Left colon (tissue), 2 donors: Measurements from ENCODE around the gene SLC20A1. TPM values are rescaled to one million over a fixed set of nuclear protein-coding genes. Genes with fewer than 3 reads are reported as not detected.

Experiments used
- ATAC-seq: fragments of 200-7000 bp; cut with Tn5 transposase; one replicate; pipeline ENCODE4 v1.9.1; 2020; ENCODE audit warnings: mild to moderate bottlenecking, moderate library complexity
- DNase-seq, 2 donors: peaks; one replicate each; pipeline ENCODE4 v3.0.0-alpha.2; 2020
- intact Hi-C, 2 donors: fragments of 100-400 bp; cut with DNase I in 1 of 2; cut with micrococcal nuclease in 1 of 2; formaldehyde crosslinking; loops; one replicate each; pipeline versions ENCODE4 v1.11.2 to v1.14.0; 2022; cut with DNase I, micrococcal nuclease
- total RNA-seq, 2 donors: library from RNA; stranded (reverse); fragmentation: NEBNext Ultra II Directional; extraction: Animal tissue kit (Norgen Biotek cat#: 25700); gene quantifications; one replicate each; pipeline ENCODE4 v1.2.1, GENCODE V29; 2021
- donor health status: DM: no; HTN: no; CAD: no.
- donor health status: DM: yes; HTN: yes; CAD: no.

SLC20A1 gene
- total RNA-seq, 2 donors from 2014 or later, result 61.6 to 128 TPM

DNA sequence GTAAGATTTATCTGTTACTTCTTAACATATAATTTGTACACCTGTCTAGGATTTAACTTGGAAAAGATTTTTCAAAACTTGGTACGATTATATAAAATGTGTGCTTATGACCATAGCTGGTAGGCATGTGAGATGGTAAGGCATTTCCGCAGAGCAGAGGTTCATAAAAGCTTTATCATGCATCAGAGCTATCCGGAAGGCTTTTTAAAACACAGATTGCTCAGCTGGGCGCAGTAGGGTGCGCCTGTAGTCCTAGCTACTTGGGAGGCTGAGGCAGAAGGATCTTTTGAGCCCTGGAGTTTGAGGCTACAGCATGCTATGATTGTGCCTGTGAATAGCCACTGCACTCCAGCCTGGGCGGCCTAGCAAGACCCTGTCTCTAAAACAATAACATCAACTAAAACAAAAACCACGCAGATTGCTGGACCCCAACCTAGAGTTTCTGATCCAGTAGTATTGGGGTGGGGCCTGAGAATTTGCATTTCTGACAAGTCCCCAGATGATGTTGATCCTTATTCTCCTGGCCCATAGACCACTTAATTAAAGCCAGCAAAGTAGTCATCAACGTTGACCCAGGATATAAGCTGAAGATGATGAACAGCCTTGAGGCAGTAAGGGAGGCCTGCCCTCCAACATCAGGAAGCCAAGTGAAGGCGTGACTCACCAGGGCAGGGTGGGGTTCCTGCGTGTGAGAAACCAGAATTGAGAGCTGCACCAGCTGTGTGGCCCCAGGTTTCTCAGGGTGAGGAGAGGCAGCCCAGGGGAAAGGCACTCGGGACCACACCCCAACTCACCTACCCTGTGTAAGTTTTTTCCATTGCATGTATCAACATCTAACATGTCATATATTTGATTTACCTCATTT, 21.6 kb upstream of the SLC20A1 start:
- intact Hi-C loops, result loop anchor here in 1 of 2 donors (10.0 kb wide), 1 partner anchor 101 kb away; the partner anchor contains the start of gene NT5DC4
- DNase-seq, result peak; percentile 51 to 81
- peak; percentile 91 for ATAC-seq

DNA sequence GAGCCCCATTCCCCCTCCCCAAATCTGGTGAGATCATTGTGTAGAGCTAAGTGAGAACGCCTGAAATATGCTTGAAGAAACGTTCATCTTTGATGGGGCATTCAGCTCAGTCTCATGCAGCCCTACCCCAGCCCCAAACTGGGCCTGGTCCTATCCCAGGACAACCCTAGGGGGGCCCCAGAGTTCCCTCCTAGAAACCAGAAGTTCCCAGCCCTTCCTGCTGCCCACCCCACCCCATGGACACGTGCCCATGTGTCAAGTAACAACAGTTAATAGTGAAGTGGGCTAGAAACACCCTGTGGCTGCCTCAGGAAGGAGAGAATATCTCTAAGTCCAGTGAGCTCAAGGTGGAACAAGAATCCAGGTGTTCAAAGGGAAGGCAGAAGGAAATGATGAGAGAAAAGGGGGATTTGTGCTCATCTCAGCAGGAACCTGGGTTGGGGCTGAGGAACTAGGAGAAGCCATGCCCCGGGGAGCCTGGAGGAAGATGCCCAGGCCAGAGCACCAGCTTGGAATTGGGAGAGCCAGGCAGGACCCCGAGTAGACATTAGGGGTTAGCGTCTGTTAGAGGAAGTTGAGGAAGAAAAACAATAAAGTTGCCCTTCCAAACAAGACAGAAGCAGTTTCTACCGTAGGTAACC, 20.1 kb upstream of the SLC20A1 start:
- no peak for ATAC-seq
- intact Hi-C loops, result loop anchor here (5.0 to 10.0 kb wide), 2 partner anchors 99 to 102 kb away; partner anchors contain the start of gene NT5DC4 (in 1 of the 2)
- DNase-seq, result no peak

DNA sequence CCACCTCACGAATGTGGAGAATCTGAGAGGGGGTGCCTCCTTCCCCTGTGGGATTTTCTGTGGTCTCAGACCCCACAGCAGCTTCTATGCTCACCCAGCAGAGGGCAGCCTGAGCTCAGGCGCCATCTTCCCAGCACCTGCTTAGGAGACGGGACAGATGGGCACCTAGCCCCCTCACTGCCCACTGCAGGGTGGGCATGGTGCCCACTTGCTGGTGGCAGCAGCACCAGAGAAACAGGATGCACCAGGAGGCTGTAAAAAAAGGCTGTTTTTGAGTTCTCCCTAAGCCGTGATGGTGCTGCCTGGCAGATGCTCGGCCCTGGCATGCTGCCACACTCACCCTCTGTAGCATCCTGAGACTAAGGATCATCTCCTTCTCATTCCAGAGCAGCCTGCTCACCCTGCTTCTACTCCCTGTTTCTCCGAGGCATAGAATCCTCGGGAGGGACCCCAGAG, 19.1 kb upstream of the SLC20A1 start:
- DNase-seq, result peak in 1 of 2 donors; percentile 59
- peak; percentile 63 for ATAC-seq
- intact Hi-C loops, result loop anchor here (5.0 to 10.0 kb wide), 2 partner anchors 98 to 101 kb away; partner anchors contain the start of gene NT5DC4 (in 1 of the 2)

DNA sequence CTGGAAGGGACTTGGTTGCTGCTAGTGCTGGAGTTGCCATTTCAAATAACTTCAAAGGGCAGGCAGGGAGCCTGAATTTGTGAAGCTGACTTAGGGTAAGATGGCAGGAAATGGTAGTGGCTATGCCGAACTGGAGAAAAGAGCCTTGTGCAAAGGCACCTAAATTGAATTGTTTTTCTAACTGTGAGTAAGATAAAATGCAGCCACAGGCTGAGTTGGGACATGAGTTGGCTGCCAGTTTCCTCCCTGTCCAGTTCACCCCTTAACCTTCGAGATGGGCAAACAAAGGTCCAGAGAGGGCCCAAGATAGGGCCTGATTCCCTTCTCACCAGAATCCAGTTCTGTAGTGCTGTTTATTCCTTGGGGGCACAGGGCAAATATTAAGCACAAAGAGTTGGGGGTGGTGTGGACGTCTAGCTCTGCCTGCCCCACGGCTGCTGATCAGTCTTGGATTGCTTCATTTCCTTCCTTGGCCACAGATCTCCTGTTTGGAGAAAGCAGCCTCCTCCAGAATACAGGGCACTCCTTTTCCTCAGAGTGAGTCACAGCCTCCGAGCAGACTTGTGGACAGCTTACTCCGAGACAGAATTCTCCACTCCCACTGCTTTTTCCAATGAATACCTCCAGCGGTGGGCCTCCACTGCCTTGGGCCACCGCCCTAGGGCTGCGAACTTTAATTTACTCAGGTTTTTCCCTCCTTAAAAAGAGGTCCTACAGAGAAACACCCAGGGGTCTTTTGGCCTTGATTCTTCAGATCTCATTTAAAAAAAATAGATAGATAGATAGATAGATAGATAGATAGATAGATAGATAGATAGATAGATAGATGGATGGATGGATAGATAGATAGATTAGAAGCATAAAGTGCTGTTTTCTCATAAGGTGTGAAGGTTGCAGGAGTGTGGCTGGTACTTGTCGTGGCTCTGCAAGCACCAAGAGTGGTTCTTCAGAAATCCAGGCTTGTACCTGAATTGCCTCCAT, 18.4 kb upstream of the SLC20A1 start:
- DNase-seq (no peak), ATAC-seq (peak; percentile 25)
- intact Hi-C loops, result loop anchor here (5.0 to 10.0 kb wide), 2 partner anchors 97 to 100 kb away; partner anchors contain the start of gene NT5DC4 (in 1 of the 2)

DNA sequence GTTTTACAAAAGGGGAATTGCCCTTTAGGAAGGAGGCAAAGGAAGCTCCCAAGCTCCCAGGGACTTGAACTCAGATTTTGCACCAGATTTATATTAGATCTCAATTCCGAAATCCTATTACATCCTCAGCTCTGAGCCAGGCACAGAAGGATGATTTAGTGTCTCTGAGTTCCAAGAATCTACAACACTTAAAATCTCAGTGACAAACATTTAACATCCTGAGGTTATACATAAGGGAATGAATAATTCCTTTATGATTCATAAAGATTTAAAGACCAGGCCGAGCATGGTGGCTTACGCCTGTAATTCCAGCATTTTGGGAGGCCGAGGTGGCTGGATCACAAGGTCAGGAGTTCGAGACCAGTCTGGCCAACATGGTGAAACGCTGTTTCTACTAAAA, 16.5 kb upstream of the SLC20A1 start:
- intact Hi-C loops, result loop anchor here (5.0 to 10.0 kb wide), 2 partner anchors 96 to 98 kb away; partner anchors contain the start of gene NT5DC4 (in 1 of the 2)
- ATAC-seq (no peak), DNase-seq (no peak)

DNA sequence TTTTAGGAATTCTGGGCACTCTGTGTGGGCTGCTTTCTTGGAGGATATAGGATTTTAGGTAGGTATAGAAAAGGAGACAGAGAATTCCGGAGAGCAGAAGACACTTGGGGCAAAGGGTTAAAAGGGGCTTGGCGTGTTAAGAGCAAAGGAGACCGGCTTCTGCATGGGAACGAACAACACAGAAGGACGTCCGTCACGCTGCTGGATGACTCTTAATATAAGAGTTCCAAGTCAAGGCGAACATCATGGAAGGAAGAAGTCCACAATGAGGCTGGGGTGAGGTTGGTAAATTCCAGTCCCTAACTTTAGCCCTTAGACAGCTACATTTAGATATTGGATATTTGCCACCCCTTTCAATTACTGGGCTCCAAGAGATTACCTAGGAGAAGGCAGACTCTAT, 15.9 kb upstream of the SLC20A1 start:
- intact Hi-C loops, result loop anchor here (5.0 to 10.0 kb wide), 2 partner anchors 95 to 97 kb away; partner anchors contain the start of gene NT5DC4 (in 1 of the 2)
- no peak for ATAC-seq
- DNase-seq, result no peak

DNA sequence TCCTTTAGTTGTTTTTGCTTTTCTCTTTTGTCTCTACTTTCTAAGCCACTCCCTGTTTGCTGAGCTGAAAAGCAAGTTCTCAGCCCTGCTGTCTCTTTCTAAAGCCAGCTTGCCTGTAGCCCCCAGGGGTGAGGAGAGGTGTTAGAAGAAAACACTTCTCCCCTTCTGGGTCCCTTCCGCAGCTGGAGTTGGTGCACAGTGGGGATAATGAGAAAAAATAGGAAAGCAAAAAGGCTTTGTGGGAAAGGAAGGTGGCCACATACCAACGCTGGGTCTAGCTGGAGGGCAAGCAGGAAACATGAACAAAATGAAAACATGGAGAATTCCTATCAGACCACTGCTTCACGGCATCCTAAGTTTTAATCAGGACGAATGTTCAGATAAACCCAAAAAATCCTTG, 15.5 kb upstream of the SLC20A1 start:
- DNase-seq (no peak), ATAC-seq (no peak)
- intact Hi-C loops, result no loop called here

DNA sequence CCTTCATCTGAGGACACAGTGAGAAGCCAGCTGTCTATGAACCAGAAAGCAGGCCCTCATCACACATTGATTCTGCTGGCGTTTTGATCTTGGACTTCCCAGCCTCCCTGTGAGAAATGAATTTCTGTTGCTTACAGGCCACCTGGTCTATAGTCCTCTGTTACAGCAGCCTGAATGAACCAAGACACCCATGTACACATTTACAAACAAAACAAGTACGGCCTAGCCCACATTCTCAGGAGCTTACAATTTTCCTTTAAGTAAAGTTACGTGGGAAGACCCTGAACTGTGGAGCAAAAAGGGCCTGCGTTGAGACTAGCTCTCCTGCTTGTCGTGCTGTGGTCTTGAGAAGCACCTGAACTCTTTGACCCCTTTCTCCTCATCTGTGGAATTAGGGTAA, 12.0 kb upstream of the SLC20A1 start:
- DNase-seq (no peak), ATAC-seq (no peak)
- intact Hi-C loops, result no loop called here

DNA sequence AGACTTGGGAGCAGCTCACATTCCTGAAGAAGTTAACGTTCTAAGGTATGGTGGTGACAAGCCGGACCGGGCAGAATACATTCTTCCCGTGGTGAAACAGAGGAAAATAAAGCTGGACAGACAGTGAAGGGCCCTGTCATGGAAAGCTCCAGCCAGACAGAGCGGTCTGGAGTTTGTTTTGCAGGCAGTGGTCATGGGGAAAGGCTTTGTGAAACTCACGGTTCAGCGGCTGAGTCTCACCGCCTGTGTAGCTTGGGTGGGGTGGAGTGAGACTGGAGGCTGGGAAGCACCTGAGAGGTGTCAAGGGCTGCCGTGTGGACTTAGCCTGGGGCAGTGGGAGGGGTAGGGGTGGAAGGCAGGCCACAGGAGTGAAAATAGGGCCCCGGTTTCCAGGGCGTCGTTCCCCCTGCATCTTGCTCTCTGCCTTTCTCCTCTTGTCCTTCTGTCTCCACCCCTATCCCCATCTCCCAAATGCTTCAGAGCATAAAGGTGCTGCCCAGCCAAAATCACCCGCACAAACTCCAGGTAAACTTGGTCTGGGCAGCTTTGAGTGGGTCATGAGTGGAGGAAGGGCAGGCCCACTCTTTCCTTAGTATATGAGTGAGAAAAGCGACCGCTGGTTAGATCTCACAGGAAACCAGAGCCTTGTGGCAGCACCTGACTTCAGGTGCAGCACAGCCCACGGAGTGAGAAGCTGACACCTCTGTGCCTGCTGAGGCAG, 11.4 kb upstream of the SLC20A1 start:
- DNase-seq, result no peak
- intact Hi-C loops, result no loop called here
- ATAC-seq, result no peak

DNA sequence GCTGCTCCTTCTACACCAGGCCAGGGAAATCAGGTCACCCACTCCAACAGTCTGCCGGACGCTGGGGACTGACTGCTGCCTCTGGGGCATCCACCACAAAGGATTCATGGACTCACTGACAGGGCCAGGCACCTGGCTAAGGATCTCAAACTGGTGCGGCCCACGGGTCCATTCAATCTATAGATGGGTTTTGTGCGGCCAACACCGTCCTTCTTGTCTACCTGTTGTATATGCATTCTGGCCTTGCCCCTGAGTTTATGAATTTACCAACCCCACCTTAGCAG, 10.9 kb upstream of the SLC20A1 start:
- ATAC-seq (no peak), DNase-seq (no peak)
- intact Hi-C loops, result no loop called here

DNA sequence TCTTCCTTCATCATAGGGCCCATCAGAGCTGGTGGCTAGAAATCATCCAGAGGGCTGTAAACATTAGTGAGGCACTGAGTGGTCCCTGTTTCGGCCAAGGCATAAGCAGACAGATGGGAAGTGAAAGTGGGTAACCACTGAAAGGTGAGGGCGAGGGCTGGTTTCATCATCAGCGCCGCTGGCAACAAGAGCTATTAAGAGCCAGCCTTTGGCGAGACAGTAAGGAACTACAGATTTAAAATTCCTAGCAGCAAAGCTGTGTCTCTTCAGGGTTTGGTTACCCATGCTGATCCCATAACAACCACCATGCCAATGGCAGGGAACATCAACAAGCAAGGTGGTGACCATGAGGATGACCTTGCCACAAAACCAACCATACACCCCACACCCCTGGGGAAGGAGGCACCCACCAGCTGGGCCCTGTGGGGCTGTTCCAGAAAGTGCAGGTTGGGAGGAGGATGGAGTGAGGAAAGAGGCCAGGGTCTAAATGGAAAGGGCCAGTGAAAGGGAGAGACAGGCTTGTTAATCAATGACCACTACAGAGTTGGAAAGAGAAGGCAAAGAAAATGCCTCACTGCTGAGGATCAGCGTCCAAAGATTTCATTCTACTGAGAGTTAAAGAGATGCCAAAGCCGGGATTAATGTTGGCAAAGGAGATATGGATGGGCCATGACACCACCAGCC, 9.0 kb upstream of the SLC20A1 start:
- DNase-seq, result no peak
- intact Hi-C loops, result no loop called here
- peak; percentile 12 for ATAC-seq

DNA sequence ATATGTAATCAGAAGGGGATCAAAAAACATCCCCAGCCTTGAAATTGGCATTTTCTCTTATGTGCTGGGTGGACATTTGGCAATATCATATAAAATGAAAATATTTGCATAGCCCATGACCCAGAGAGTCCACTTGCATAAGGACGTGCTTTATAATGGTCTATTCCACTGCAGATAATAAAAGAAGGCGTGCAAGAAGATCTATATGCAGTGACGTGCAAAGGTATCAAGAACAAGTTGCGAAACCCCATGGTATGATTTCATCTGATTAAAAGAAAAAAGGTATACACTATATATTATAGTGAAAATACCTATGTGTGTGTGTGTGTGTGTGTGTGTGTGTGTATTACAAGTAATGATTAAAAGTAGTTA, 8.5 kb upstream of the SLC20A1 start:
- ATAC-seq (peak; percentile 80), DNase-seq (no peak)
- intact Hi-C loops, result no loop called here

DNA sequence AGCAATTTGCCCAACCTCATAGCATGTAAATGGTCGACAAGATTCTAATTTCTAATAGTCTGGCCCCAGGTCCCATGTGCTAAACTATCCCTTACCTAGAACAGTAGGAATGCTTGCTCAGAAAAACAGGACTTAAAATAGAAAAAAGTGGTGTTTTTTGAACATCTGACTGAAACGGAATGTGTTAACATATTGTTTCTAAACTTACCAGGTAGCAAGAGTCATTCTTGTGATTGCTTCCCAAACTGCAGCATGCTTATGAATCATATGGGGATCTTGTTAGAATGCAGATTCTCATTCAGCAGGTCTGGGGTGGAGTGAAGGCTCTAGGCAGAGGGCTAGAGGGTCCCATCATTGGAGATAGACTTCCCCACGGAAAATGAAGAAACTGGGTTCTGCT, 5.8 kb upstream of the SLC20A1 start:
- intact Hi-C loops, result no loop called here
- ATAC-seq, result no peak

DNA sequence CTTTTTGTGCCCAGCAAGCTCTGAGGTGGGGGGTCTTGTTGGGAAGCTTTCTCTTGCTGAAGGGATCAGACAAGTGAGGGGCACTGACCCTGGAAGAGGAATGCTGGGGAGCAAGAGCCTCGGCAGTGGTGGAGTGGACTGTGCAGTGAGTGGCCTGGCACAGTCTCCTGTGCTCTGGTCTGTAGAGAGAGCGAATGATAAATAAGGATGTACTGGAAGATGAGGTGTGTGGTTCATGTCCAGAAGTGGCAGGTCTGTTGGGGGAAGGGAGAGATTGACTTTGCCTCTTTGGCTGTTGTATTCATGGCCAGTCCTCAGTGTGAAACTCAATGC, 5.3 kb upstream of the SLC20A1 start:
- no peak for DNase-seq
- intact Hi-C loops, result no loop called here
- no peak for ATAC-seq

More for the DNA sequence above, 5.8 kb upstream of the SLC20A1 start:
- DNase-seq, result no peak

DNA sequence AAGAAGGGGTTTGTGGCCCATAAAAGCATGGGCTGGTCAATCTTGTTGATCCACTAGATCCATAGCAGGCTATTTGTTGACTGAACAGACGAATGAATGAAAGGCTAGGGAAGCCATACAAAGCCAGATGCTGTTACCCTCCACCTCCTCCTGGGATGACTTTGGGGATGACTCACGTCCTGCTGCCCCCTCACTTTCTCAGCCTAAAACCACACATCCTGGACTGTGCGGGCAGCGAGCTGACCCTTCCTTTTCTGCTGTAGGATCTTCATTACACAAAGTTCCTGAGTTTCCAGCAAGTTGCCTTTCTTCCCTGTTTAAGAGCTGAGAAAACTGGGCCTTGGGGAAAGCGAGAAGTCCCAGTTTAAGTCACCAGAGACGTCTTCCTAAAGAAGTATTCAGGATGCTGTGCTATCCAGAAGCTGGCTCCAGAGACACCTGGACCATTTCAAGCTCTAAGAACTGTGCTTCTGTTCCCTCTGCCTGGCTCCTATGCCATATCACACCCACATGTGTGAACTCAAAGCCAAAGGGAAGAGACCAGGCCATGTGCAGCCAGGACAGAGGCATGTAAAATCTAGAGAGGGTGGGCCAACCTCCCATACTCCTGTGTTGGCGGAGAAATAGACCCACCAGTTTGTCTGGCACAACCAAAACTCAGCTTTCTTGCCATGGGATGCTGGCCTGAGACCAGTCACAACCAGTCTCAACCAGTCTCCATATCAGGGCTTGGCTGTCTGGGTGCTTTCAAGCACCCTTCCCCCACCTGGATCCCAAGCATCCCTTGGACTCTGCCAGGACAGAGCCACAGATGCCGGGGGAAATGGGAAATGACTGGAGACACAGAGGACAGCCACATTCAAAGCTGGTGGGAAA, 4.7 kb upstream of the SLC20A1 start:
- intact Hi-C loops, result no loop called here
- no peak for ATAC-seq
- DNase-seq, result no peak

DNA sequence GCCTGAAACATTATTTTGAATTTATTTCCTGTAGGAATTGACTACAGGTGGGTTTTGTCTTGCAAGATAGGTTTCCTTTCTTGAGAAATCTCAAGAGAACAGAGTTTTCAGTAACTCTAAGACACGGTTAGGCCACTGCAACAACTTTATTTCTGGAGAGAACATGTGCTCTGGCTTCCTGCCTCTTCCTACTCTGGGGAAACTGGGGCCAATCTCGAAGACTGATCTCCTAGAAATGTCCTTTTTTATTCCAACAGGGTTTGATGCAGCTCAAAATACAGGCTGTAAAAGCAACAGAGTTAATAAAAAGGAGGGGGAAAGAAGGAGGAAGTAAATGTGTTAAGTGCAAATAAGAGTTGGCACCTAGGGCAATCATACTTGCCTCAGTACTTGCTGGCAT, 4.0 kb upstream of the SLC20A1 start:
- DNase-seq (no peak), ATAC-seq (no peak)
- intact Hi-C loops, result no loop called here

DNA sequence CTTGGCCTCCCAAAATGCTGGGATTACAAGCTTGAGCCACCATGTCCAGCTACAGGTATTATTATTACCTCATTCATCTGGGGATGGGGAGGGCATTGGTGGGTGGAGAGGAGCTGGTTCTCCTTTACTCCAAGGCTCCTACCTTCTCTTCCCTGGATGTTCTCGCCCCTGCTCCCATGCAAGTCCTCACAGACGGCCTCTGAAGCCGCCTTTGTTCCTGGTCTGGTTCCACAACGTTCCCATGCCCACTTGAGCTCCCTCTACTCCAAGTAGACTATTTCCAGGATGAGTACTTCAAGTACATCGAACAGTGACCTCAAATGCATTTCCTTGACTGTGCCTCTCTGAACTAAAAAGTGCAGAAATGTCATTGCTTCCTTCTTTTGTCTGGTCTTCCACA, 3.2 kb upstream of the SLC20A1 start:
- no peak for ATAC-seq
- DNase-seq, result no peak
- intact Hi-C loops, result no loop called here
